Heart right ventricle (tissue), 16 donors: ENCODE results near the gene RAD18. TPM values are rescaled to one million over a fixed set of nuclear protein-coding genes. Genes with fewer than 3 reads are reported as not detected.

Experiments used
- ATAC-seq, 8 donors: fragments of 200-7000 bp; cut with Tn5 transposase; one replicate each; pipeline ENCODE4 v1.9.1; 2020; ENCODE audit warnings: mild to moderate bottlenecking in 8 of 8, moderate library complexity in 8 of 8, moderate number of reproducible peaks in 1 of 8
- DNase-seq, 2 donors: peaks; one replicate each; pipeline ENCODE4 v3.0.0-alpha.2; 2020
- H3K27ac ChIP-seq, 10 donors: fragments of 200-600 bp; sonication (generic) in 2 of 10; one replicate each; pipeline versions ENCODE4 v1.5.0 to v1.8.0; 2020 to 2022; ENCODE audit warnings: mild to moderate bottlenecking in 3 of 10
- H3K27me3 ChIP-seq, 7 donors: fragments of 200-600 bp; one replicate each; pipeline ENCODE4 v1.8.0; 2021 to 2022; ENCODE audit warnings: mild to moderate bottlenecking in 2 of 7
- H3K36me3 ChIP-seq, 9 donors: fragments of 200-600 bp; sonication (generic) in 1 of 9; one replicate each; pipeline versions ENCODE4 v1.5.0 to v1.8.0; 2020 to 2022; ENCODE audit warnings: mild to moderate bottlenecking in 2 of 9
- H3K4me1 ChIP-seq, 9 donors: fragments of 200-600 bp; sonication (generic) in 1 of 9; one replicate each; pipeline versions ENCODE4 v1.5.0 to v1.8.0; 2020 to 2022; ENCODE audit warnings: mild to moderate bottlenecking in 4 of 9
- H3K4me3 ChIP-seq, 10 donors: fragments of 200-600 bp; sonication (generic) in 2 of 10; one replicate each; pipeline versions ENCODE4 v1.5.0 to v1.8.0; 2020 to 2022; ENCODE audit warnings: mild to moderate bottlenecking in 7 of 10, moderate library complexity in 2 of 10
- H3K9me3 ChIP-seq, 11 donors: fragments of 200-600 bp in 10 of 11; sonication (generic) in 2 of 11; one replicate each; pipeline versions ENCODE4 v1.5.0 to v1.8.0; 2013 to 2022; ENCODE audit warnings: mild to moderate bottlenecking in 2 of 11, control low read depth in 1 of 11, moderate library complexity in 1 of 11
- CTCF ChIP-seq, 9 donors: fragments of 200-600 bp; sonication (generic) in 2 of 9; IDR thresholded peaks; one replicate each; pipeline versions ENCODE4 v1.5.0 to v1.8.0; 2021 to 2022; ENCODE audit warnings: antibody characterized with exemption in 9 of 9, mild to moderate bottlenecking in 5 of 9, moderate library complexity in 1 of 9
- WGBS, 2 donors: extraction: QIAGEN DNeasy Blood & Tissue Kit; methylation state at CpG; one replicate each; pipeline ENCODE4 v1.1.7; 2013; ENCODE audit warnings: inconsistent platforms in 1 of 2; 5-methylcytosine and 5-hydroxymethylcytosine counted together
- intact Hi-C, 10 donors: fragments of 100-400 bp; cut with DNase I; formaldehyde crosslinking; loops; one replicate each; pipeline versions ENCODE4 v1.11.1 to v1.14.2; 2022
- polyA plus RNA-seq, 2 donors: library from polyadenylated mRNA; stranded (reverse); fragments of 200-250 nt; gene quantifications; one replicate each; pipeline ENCODE4 v1.2.3, GENCODE V29; 2013
- total RNA-seq, 10 donors: library from RNA; stranded (reverse); fragmentation: NEBNext Ultra II Directional in 3 of 10; extraction: Animal tissue kit (Norgen Biotek cat#: 25700) in 3 of 10; gene quantifications; one replicate each; pipeline versions ENCODE4 v1.2.1 to v1.2.4, GENCODE V29; 2021 to 2023
- donor health status: Arrhythmogenic right ventricular cardiomyopathy.
- donor health status: ischemic (EF 13 %, LVEDD 7.1; RV severe dilation, severe dysfunction).
- donor health status: healthy with polysubstance abuse.
- donor health status: DM: no; HTN: yes; CAD: no.
- donor health status: DM: no; HTN: no; CAD: no.
- donor health status: ischemic (EF 25% LVEDD 6.9; RV normal size, moderate dysfunction).
- donor health status: ischemic (EF 25% LVEDD 5.7; RV mildly dilated, moderate dysfunction).
- donor health status: healthy.
- donor health status: DM: yes; HTN: yes; CAD: no.
- donor health status: Ischemic cardiomyopathy.
- donor health status: ischemic (EF 35%, LVEDD 5.7; RV mildly dilated, moderate dysfunction).
- donor health status: nonischemic (EF 11% LVEDD 7.7; RV severe dilation, severe dysfunction).
- donor health status: DM: yes; HTN: yes; CAD: no.
- donor health status: PGD.
- donor health status: ischemic (EF 29% LVEDD 5.4; RV normal size, mild dysfunction).
- donor health status: nonischemic (EF 23%, LVEDD 6.1; RV moderate dilation, normal function).

The RAD18 gene
- total and polyA plus RNA-seq, 12 donors = 0.97 to 4.6 (median 2.8) TPM

GRCh38 chr3:8848696-8849131 is 114.6 kb downstream of the RAD18 start:
- 24 to 26% methylated on average over 5 of the region's 5 CpGs for WGBS, 2 donors
- Histone ChIP-seq H3K27me3 (no peaks in the 10 kb centered on the region), H3K4me3 (no peak overlapping the region), H3K9me3 (no peaks in the 10 kb centered on the region), H3K27ac (peak overlapping the region in 2 of 10 donors; percentile 12 to 33), H3K36me3 (no peaks in the 10 kb centered on the region), H3K4me1 (peaks cover 0 to 28% (median 0%) of the 10 kb centered on the region in 9 donors)
- ATAC-seq = peak in 2 of 8 donors; percentile 52 to 58
- TF ChIP-seq CTCF (IDR thresholded peaks at IDR 0.05) = no peak
- DNase-seq = no peak
- intact Hi-C loops = no loop called here

- ATAC-seq = no peak
- no peak overlapping the region for H3K4me3 ChIP-seq
- no peaks in the 10 kb centered on the region for H3K9me3 ChIP-seq
- no peaks in the 10 kb centered on the region for H3K36me3 ChIP-seq
- H3K27ac ChIP-seq = no peak overlapping the region
- 96 to 99% methylated on average over 7 of the region's 7 CpGs for WGBS, 2 donors
- intact Hi-C loops = no loop called here
- no peaks in the 10 kb centered on the region for H3K27me3 ChIP-seq
- no peak for TF ChIP-seq CTCF (IDR thresholded peaks at IDR 0.05)
- no peak for DNase-seq
- peaks cover 0 to 28% (median 0%) of the 10 kb centered on the region in 9 donors for H3K4me1 ChIP-seq
Observed at GRCh38 chr3:8847317-8847716, 116.0 kb downstream of the RAD18 start.

- no peaks in the 10 kb centered on the region for H3K36me3 ChIP-seq
- 91 to 98% methylated on average over 2 of the region's 2 CpGs for WGBS, 2 donors
- H3K9me3 ChIP-seq = no peaks in the 10 kb centered on the region
- no peak for TF ChIP-seq CTCF (IDR thresholded peaks at IDR 0.05)
- intact Hi-C loops = no loop called here
- no peak for ATAC-seq
- no peak overlapping the region for H3K4me3 ChIP-seq
- DNase-seq = no peak
- H3K27ac ChIP-seq = no peak overlapping the region
- peaks cover 0 to 16% (median 0%) of the 10 kb centered on the region in 9 donors for H3K4me1 ChIP-seq
- H3K27me3 ChIP-seq = no peaks in the 10 kb centered on the region
Observed at GRCh38 chr3:8846176-8846575, 117.1 kb downstream of the RAD18 start.

- no peak for DNase-seq
- intact Hi-C loops = no loop called here
- ATAC-seq = peak in 1 of 8 donors; percentile 76
Observed at GRCh38 chr3:8845641-8846040, 117.6 kb downstream of the RAD18 start.

More at GRCh38 chr3:8845641-8846040, 117.6 kb downstream of the RAD18 start:
- H3K27ac ChIP-seq = no peak overlapping the region
- H3K9me3 ChIP-seq = no peaks in the 10 kb centered on the region
- H3K27me3 ChIP-seq = no peaks in the 10 kb centered on the region
- H3K4me1 ChIP-seq = peaks cover 0 to 15% (median 0%) of the 10 kb centered on the region in 9 donors
- H3K4me3 ChIP-seq = no peak overlapping the region
- TF ChIP-seq CTCF (IDR thresholded peaks at IDR 0.05) = no peak
- no peaks in the 10 kb centered on the region for H3K36me3 ChIP-seq
- whole genome bisulfite sequencing, 2 donors = 89 to 95% methylated on average over 1 of the region's 1 CpG
